ENCODE results near the gene RAB7A. TPM values are rescaled to one million over a fixed set of nuclear protein-coding genes. Genes with fewer than 3 reads are reported as not detected.

RAB7A gene
- total and polyA plus RNA-seq, 2 of the 13 experiments (the other 11 are each of a cell fraction or from before 2014, with no cell fraction given): 26.5 to 182 TPM

DNA sequence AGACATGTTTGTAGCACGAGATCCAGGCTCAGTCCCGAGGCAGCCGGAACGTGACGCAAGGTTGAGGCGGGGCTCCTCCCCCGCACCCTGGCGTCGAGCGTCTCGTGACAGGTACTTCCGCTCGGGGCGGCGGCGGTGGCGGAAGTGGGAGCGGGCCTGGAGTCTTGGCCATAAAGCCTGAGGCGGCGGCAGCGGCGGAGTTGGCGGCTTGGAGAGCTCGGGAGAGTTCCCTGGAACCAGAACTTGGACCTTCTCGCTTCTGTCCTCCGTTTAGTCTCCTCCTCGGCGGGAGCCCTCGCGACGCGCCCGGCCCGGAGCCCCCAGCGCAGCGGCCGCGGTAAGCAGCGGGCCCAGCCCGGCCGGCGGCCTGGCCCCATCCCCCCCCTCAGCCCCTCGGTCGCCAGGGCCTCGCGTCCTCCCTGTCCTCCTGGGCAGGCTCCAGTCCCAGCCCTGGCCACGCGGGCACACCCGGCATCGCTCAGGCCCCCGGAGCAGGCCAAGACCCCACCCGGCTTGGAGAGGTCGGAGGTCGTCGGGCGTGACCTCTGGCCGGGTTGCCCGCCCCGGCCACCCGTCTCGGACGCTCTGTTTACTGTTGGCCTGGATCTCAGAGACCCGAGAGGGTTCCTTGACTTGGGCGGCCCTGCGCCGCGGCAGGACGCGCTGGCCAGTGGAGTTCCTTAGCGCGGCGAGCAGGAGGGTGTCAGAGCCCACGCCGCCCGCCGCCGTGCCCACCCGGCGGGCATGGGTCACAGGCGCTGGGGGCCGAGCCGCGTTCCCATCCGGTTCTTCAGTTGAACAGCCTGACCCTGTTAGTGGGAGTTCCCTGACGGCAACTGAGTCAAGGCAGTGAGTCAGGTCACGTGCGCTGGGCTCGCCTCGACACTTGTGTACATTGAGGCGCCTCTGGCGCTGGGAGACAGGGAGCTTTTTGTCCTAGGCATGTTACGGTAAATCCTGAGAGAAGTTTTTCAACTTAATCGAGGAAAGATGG lies at the start of gene RAB7A (continued):
- TF ChIP-seq KIAA2018 (CRISPR knock-in tag; IDR thresholded peaks at IDR 0.05; ENCODE audit: borderline replicate concordance) (no peak), TBX2 (CRISPR knock-in tag; IDR thresholded peaks at IDR 0.05; ENCODE audit: borderline replicate concordance) (no peak), THYN1 (CRISPR knock-in tag; IDR thresholded peaks at IDR 0.05; ENCODE audit: borderline replicate concordance, low read depth) (no peak), NKX3-1 (CRISPR knock-in tag; IDR thresholded peaks at IDR 0.05) (no peak), AHDC1 (CRISPR knock-in tag; IDR thresholded peaks at IDR 0.05; ENCODE audit: borderline replicate concordance) (no peak; the same call in 1 of the 2 replicates)
- TF ChIP-seq, protein P1, sequence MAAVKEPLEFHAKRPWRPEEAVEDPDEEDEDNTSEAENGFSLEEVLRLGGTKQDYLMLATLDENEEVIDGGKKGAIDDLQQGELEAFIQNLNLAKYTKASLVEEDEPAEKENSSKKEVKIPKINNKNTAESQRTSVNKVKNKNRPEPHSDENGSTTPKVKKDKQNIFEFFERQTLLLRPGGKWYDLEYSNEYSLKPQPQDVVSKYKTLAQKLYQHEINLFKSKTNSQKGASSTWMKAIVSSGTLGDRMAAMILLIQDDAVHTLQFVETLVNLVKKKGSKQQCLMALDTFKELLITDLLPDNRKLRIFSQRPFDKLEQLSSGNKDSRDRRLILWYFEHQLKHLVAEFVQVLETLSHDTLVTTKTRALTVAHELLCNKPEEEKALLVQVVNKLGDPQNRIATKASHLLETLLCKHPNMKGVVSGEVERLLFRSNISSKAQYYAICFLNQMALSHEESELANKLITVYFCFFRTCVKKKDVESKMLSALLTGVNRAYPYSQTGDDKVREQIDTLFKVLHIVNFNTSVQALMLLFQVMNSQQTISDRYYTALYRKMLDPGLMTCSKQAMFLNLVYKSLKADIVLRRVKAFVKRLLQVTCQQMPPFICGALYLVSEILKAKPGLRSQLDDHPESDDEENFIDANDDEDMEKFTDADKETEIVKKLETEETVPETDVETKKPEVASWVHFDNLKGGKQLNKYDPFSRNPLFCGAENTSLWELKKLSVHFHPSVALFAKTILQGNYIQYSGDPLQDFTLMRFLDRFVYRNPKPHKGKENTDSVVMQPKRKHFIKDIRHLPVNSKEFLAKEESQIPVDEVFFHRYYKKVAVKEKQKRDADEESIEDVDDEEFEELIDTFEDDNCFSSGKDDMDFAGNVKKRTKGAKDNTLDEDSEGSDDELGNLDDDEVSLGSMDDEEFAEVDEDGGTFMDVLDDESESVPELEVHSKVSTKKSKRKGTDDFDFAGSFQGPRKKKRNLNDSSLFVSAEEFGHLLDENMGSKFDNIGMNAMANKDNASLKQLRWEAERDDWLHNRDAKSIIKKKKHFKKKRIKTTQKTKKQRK (IDR thresholded peaks at IDR 0.05; ENCODE audit: low read length): no peak
